ENCODE results near the gene ZNF101.

Gene ZNF101

DNA sequence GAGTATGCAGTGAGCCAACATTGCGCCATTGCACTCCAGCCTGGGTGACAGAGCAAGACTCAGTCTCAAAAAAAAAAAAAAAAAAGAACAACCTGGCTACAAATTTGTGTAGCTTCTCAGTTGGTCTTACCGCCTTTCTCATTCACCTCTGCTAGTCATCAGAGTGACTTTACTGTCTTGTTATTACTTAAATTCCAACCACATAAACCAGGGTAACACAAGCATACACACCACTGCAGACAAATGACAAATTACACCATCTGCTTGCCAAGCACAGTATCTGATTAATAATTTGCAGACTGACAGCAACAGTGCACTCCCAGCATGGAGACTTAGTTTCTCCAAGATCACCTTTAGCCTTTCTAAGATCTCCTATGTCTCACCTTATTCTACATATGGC is 53.3 kb downstream of the ZNF101 start:
- no peak for DNase-seq

- DNase-seq = peak; percentile 67 to 76
Measured at GRCh38 chr19:19732579-19733501, 64.2 kb downstream of the ZNF101 start, which contains the start of gene ZNF14. TSS of gene ZNF14 (minus strand) at chr19:19733112. CDS start at chr19:19732958, 154 bp downstream.
